ENCODE measurements around the gene CORO1C.

CORO1C gene

DNA sequence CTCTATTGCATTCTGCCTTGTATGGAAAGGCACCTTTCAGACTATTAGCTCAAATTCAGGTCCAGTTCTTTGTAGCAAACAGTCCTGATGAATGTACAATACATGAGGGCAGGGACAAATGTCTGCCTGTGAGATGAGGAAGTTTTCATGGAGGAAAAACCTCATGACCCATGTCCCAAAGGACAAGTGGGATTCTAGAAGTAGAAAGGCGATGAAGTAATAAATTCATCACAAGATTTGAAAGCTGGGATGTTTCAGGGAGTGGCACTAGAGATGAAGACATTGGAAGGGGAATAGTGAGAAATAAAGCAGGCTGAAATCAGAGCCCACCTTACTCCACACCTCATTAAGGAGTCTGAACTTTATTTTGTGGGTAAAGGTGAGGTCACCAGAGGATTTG is 4.2 kb downstream of the CORO1C start:
- Histone ChIP-seq H3K36me3 (ENCODE audit: control insufficient read depth in 2 of 2, insufficient read depth in 2 of 2, low read length in 2 of 2) (no peaks in the 10 kb centered on the region), H3K4me3 (ENCODE audit: low read length in 2 of 2) (no peak overlapping the region), H3K9me3 (ENCODE audit: control insufficient read depth in 2 of 2, low read length in 2 of 2) (no peaks in the 10 kb centered on the region), H3K27ac (ENCODE audit: low read depth in 2 of 2, low read length in 2 of 2) (no peak overlapping the region), H3K4me1 (ENCODE audit: control insufficient read depth in 2 of 2, insufficient read depth in 2 of 2, low read length in 2 of 2) (peaks cover 4 to 33% of the 10 kb centered on the region in 2 donors), H3K27me3 (ENCODE audit: control insufficient read depth in 2 of 2, insufficient read depth in 2 of 2, low read length in 2 of 2) (no peaks in the 10 kb centered on the region), H3K9ac (ENCODE audit: low read depth in 1 of 2, low read length in 2 of 2) (no peak overlapping the region)

DNA sequence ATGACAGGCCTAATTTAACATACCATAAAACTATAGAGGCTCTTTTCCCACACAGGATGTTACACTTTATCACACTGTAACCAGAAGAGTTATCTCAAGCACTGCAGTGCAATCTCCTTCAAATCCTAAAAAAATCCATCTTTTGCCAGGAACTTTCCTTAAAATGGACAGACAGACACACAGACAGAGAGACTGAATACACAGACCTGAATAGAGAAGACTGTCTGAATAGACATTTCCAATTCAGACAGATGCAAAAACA is 6.5 kb downstream of the CORO1C start:
- H3K4me1 ChIP-seq (ENCODE audit: control insufficient read depth in 2 of 2, insufficient read depth in 2 of 2, low read length in 2 of 2) = peaks cover 4 to 26% of the 10 kb centered on the region in 2 donors
- H3K27me3 ChIP-seq (ENCODE audit: control insufficient read depth in 2 of 2, insufficient read depth in 2 of 2, low read length in 2 of 2) = no peaks in the 10 kb centered on the region
- H3K36me3 ChIP-seq (ENCODE audit: control insufficient read depth in 2 of 2, insufficient read depth in 2 of 2, low read length in 2 of 2) = no peaks in the 10 kb centered on the region
- H3K9ac ChIP-seq (ENCODE audit: low read depth in 1 of 2, low read length in 2 of 2) = no peak overlapping the region
- H3K27ac ChIP-seq (ENCODE audit: low read depth in 2 of 2, low read length in 2 of 2) = peak overlapping the region in 1 of 2 donors; percentile 17
- H3K9me3 ChIP-seq (ENCODE audit: control insufficient read depth in 2 of 2, low read length in 2 of 2) = no peaks in the 10 kb centered on the region
- H3K4me3 ChIP-seq (ENCODE audit: low read length in 2 of 2) = no peak overlapping the region

DNA sequence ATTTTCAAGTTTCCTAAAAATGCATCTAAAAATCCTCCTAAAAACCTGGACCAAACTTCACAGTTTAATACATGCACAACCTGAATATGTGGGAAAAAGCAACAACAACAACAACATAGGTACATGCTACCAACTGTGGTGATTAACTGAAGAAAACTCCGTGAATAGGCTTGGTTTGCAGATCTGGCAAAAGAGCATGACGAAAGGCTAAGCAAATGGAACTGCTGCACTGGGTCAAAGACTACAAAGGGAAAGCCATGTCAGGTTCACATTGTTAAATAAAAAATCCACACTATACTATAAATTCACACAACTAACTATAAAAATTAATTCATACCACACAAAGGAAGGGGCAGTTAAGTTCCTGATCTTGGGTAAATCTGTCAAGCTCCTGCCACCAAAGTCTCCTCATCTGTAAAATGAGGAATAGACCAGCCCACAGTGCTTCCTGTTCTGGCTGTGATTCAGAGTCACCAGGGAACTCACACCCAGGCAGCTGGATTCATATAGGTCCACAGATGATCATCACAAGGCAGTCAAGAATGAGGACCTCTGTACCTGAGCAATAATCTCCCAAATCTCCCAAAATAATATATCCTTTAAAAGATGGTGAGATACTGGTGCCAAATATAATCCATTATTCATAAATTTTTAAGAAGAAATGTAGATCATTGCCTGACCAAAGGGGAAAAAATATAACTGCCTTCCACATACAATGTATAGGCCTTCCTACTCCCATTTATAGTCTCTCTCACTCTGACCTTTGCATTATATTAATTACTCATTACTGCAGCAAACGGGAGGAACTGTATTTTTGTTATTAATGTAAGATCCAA is 7.0 kb downstream of the CORO1C start:
- Histone ChIP-seq H3K27me3 (ENCODE audit: control insufficient read depth in 2 of 2, insufficient read depth in 2 of 2, low read length in 2 of 2) (no peaks in the 10 kb centered on the region), H3K4me3 (ENCODE audit: low read length in 2 of 2) (no peak overlapping the region), H3K36me3 (ENCODE audit: control insufficient read depth in 2 of 2, insufficient read depth in 2 of 2, low read length in 2 of 2) (no peaks in the 10 kb centered on the region), H3K4me1 (ENCODE audit: control insufficient read depth in 2 of 2, insufficient read depth in 2 of 2, low read length in 2 of 2) (peaks cover 4 to 21% of the 10 kb centered on the region in 2 donors), H3K27ac (ENCODE audit: low read depth in 2 of 2, low read length in 2 of 2) (peak overlapping the region in 1 of 2 donors; percentile 17), H3K9ac (ENCODE audit: low read depth in 1 of 2, low read length in 2 of 2) (no peak overlapping the region), H3K9me3 (ENCODE audit: control insufficient read depth in 2 of 2, low read length in 2 of 2) (no peaks in the 10 kb centered on the region)

DNA sequence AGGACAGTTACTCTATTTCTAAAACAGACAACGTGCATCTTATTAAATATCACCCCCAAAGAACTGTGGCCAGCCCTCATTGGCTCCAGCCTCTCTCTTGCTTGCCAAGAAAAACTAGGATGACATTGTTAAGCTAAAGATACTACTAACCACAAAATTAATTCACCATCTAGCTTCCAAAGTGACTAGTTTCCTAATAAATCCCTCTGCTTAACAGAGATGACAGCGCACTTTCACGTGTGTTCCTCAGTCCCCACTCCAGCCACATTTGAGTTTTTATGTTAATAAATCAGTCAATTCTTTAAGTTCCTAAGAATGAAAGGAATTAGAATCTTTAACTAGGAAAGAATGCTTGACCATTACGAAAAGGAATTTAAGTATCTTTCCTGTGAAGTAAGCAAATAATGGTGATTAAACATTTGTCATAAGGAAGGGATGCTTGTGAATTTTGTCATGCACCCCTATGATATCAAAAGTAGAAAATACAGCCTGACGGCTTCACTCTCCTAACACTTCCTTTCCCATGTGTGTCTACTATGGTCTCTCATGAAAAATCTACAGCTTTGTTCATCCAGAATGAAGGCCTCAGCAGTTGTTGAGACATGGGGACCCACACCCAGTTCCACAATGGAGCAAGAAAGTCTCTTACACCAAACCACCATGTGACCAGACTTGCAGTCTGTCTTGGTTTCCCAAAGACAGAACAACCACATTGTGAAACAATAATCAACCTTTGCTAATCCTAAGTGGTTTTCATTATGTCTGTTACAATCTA is 8.1 kb downstream of the CORO1C start:
- Histone ChIP-seq H3K27me3 (ENCODE audit: control insufficient read depth in 2 of 2, insufficient read depth in 2 of 2, low read length in 2 of 2) (no peaks in the 10 kb centered on the region), H3K9me3 (ENCODE audit: control insufficient read depth in 2 of 2, low read length in 2 of 2) (no peaks in the 10 kb centered on the region), H3K4me3 (ENCODE audit: low read length in 2 of 2) (no peak overlapping the region), H3K4me1 (ENCODE audit: control insufficient read depth in 2 of 2, insufficient read depth in 2 of 2, low read length in 2 of 2) (peaks cover 4 to 11% of the 10 kb centered on the region in 2 donors), H3K27ac (ENCODE audit: low read depth in 2 of 2, low read length in 2 of 2) (peak overlapping the region; percentile 29 to 63), H3K9ac (ENCODE audit: low read depth in 1 of 2, low read length in 2 of 2) (no peak overlapping the region), H3K36me3 (ENCODE audit: control insufficient read depth in 2 of 2, insufficient read depth in 2 of 2, low read length in 2 of 2) (no peaks in the 10 kb centered on the region)

DNA sequence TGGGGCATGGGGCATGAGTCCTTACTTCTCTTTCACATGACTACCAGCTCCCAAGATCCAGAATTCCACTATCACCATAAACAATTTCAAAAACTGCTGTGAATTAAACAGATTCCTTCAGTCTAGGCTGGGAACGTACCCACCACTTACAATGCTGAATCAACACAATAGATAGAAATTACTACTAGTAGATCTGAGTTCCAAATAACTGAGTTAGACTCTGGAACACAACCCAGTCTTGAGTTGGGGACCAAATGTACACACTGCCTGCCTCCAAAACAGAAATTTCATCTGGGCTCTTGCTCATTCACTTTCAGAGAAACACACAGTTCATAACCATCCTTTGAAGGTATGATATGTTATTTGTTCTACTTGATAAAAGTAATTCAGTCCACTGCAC is 8.9 kb downstream of the CORO1C start:
- H3K4me1 ChIP-seq (ENCODE audit: control insufficient read depth in 2 of 2, insufficient read depth in 2 of 2, low read length in 2 of 2) = peaks cover 4 to 11% of the 10 kb centered on the region in 2 donors
- H3K27ac ChIP-seq (ENCODE audit: low read depth in 2 of 2, low read length in 2 of 2) = peak overlapping the region in 1 of 2 donors; percentile 63
- no peaks in the 10 kb centered on the region for H3K9me3 ChIP-seq (ENCODE audit: control insufficient read depth in 2 of 2, low read length in 2 of 2)
- H3K4me3 ChIP-seq (ENCODE audit: low read length in 2 of 2) = no peak overlapping the region
- no peaks in the 10 kb centered on the region for H3K27me3 ChIP-seq (ENCODE audit: control insufficient read depth in 2 of 2, insufficient read depth in 2 of 2, low read length in 2 of 2)
- H3K36me3 ChIP-seq (ENCODE audit: control insufficient read depth in 2 of 2, insufficient read depth in 2 of 2, low read length in 2 of 2) = no peaks in the 10 kb centered on the region
- no peak overlapping the region for H3K9ac ChIP-seq (ENCODE audit: low read depth in 1 of 2, low read length in 2 of 2)

DNA sequence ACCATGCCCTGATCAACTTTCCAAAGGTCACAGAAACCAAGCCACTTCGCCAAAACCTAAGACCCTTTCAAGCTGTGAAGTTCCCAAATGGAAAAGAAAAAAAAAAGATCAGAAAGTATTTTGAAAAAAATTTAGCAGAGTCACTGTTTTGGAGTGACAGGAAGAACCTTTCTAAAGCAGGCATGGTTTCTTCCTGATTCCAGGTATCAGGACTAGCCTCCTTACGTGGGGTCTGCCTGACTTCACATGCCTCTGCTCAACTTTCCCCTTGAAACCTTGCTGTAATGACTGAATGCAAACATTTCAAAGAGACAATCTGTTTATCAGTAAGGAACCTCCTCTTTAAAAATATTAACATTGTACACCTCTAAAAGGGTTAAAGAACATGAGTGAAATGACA is 9.5 kb downstream of the CORO1C start:
- peaks cover 4 to 5% of the 10 kb centered on the region in 2 donors for H3K4me1 ChIP-seq (ENCODE audit: control insufficient read depth in 2 of 2, insufficient read depth in 2 of 2, low read length in 2 of 2)
- H3K27me3 ChIP-seq (ENCODE audit: control insufficient read depth in 2 of 2, insufficient read depth in 2 of 2, low read length in 2 of 2) = no peaks in the 10 kb centered on the region
- H3K9ac ChIP-seq (ENCODE audit: low read depth in 1 of 2, low read length in 2 of 2) = no peak overlapping the region
- H3K4me3 ChIP-seq (ENCODE audit: low read length in 2 of 2) = no peak overlapping the region
- no peaks in the 10 kb centered on the region for H3K9me3 ChIP-seq (ENCODE audit: control insufficient read depth in 2 of 2, low read length in 2 of 2)
- H3K36me3 ChIP-seq (ENCODE audit: control insufficient read depth in 2 of 2, insufficient read depth in 2 of 2, low read length in 2 of 2) = no peaks in the 10 kb centered on the region
- H3K27ac ChIP-seq (ENCODE audit: low read depth in 2 of 2, low read length in 2 of 2) = peak overlapping the region in 1 of 2 donors; percentile 63

DNA sequence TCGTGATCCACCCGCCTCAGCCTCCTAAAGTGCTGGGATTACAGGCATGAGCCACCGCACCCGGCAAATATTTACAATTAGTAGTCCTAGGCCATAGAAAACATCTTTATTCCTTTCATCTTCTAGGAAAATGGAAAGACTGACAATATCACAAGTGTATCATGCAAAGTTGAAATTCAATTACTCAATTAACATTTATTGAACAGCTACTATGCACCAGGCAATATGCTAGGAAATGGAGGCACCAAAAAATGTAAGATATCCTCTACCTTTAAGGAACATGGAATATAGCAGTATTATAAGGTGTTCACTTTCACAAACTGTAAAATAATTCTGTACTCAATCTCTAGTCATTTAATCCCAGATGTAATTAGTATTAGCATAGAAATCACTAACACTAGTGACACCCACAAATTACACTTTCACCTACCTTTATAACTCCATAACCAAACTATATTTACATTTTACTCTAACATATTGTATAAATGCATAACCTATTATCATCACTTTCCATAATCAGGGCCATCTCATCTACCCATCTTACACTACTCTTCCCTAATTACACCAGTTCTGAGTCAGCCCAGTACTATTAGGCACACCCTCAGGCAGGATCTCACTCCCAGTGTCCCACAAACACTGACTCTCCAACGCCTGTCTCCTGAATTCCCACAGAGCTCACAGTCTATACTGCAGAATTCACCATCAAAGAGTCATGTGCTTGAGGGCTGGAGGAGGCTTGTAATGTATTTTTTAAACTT is 10.4 kb downstream of the CORO1C start:
- no peak overlapping the region for H3K4me3 ChIP-seq (ENCODE audit: low read length in 2 of 2)
- H3K27ac ChIP-seq (ENCODE audit: low read depth in 2 of 2, low read length in 2 of 2) = peak overlapping the region in 1 of 2 donors; percentile 13
- H3K36me3 ChIP-seq (ENCODE audit: control insufficient read depth in 2 of 2, insufficient read depth in 2 of 2, low read length in 2 of 2) = no peaks in the 10 kb centered on the region
- no peaks in the 10 kb centered on the region for H3K27me3 ChIP-seq (ENCODE audit: control insufficient read depth in 2 of 2, insufficient read depth in 2 of 2, low read length in 2 of 2)
- H3K9ac ChIP-seq (ENCODE audit: low read depth in 1 of 2, low read length in 2 of 2) = no peak overlapping the region
- H3K4me1 ChIP-seq (ENCODE audit: control insufficient read depth in 2 of 2, insufficient read depth in 2 of 2, low read length in 2 of 2) = peaks cover 4 to 5% of the 10 kb centered on the region in 2 donors
- no peaks in the 10 kb centered on the region for H3K9me3 ChIP-seq (ENCODE audit: control insufficient read depth in 2 of 2, low read length in 2 of 2)

DNA sequence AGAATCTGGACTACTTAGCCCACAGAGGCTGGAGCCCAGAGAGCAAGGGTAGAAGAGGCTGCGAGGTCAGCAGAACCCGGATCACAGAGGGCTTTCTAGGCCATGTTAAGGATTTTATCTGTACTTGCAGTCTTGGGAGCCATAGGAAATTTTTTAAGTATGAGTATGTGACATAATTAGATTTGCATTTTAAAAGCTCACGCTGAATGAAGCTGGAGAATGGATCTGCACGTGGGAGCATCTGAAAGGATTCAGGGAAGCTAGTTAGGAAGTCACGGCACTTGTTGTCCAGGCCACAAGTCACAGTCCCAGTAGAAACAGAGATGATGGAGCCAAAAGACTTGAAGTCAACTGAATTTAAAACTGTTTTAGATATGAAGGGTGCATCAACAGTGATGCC is 14.1 kb downstream of the CORO1C start:
- no peak overlapping the region for H3K9ac ChIP-seq (ENCODE audit: low read depth in 1 of 2, low read length in 2 of 2)
- no peak overlapping the region for H3K4me3 ChIP-seq (ENCODE audit: low read length in 2 of 2)
- H3K9me3 ChIP-seq (ENCODE audit: control insufficient read depth in 2 of 2, low read length in 2 of 2) = no peaks in the 10 kb centered on the region
- H3K4me1 ChIP-seq (ENCODE audit: control insufficient read depth in 2 of 2, insufficient read depth in 2 of 2, low read length in 2 of 2) = peaks cover 5 to 8% of the 10 kb centered on the region in 2 donors
- no peaks in the 10 kb centered on the region for H3K27me3 ChIP-seq (ENCODE audit: control insufficient read depth in 2 of 2, insufficient read depth in 2 of 2, low read length in 2 of 2)
- no peaks in the 10 kb centered on the region for H3K36me3 ChIP-seq (ENCODE audit: control insufficient read depth in 2 of 2, insufficient read depth in 2 of 2, low read length in 2 of 2)
- H3K27ac ChIP-seq (ENCODE audit: low read depth in 2 of 2, low read length in 2 of 2) = no peak overlapping the region

DNA sequence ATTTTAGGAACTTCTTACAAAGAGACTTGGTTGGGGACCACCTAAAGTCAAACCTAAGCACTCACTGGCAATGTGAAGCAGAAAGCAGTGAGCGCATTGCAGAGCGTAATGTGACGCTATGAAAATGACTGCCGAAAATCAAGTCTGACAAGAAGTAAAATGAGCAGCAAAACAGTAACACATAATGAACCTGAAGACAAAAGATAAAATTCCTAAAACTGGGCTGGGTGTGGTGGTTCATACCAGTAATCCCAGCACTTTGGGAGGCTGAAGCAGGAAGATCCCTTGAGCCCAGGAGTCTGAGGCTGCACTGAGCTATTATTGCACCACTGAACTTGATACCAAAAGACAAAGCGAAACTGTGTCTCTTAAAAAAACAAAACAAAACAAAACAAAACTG is 16.5 kb downstream of the CORO1C start:
- H3K27ac ChIP-seq (ENCODE audit: low read depth in 2 of 2, low read length in 2 of 2) = peak overlapping the region in 1 of 2 donors; percentile 32
- no peaks in the 10 kb centered on the region for H3K9me3 ChIP-seq (ENCODE audit: control insufficient read depth in 2 of 2, low read length in 2 of 2)
- no peaks in the 10 kb centered on the region for H3K27me3 ChIP-seq (ENCODE audit: control insufficient read depth in 2 of 2, insufficient read depth in 2 of 2, low read length in 2 of 2)
- no peak overlapping the region for H3K4me3 ChIP-seq (ENCODE audit: low read length in 2 of 2)
- H3K4me1 ChIP-seq (ENCODE audit: control insufficient read depth in 2 of 2, insufficient read depth in 2 of 2, low read length in 2 of 2) = peaks cover 5 to 11% of the 10 kb centered on the region in 2 donors
- no peak overlapping the region for H3K9ac ChIP-seq (ENCODE audit: low read depth in 1 of 2, low read length in 2 of 2)
- H3K36me3 ChIP-seq (ENCODE audit: control insufficient read depth in 2 of 2, insufficient read depth in 2 of 2, low read length in 2 of 2) = no peaks in the 10 kb centered on the region

DNA sequence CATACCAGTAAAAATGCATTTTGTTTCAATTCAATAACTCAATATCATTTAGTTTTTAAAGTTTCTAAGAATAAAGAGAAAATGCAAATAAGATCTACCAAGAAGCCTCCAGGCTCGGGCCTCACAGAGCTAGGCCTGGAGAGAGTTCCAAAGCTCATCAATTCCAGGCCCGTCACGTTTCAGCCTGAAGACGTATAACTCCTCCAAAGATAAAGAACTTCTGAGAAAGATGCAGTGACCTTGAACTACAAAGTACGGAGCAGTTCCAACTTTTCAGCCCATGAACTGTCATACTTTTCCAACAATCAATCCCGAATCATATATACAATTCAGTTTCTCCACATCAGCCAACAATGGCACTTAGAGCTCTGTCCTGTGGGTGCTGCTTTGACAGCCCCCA is 17.8 kb downstream of the CORO1C start:
- Histone ChIP-seq H3K4me3 (ENCODE audit: low read length in 2 of 2) (no peak overlapping the region), H3K27ac (ENCODE audit: low read depth in 2 of 2, low read length in 2 of 2) (no peak overlapping the region), H3K9me3 (ENCODE audit: control insufficient read depth in 2 of 2, low read length in 2 of 2) (no peaks in the 10 kb centered on the region), H3K4me1 (ENCODE audit: control insufficient read depth in 2 of 2, insufficient read depth in 2 of 2, low read length in 2 of 2) (peaks cover 5 to 11% of the 10 kb centered on the region in 2 donors), H3K27me3 (ENCODE audit: control insufficient read depth in 2 of 2, insufficient read depth in 2 of 2, low read length in 2 of 2) (no peaks in the 10 kb centered on the region), H3K36me3 (ENCODE audit: control insufficient read depth in 2 of 2, insufficient read depth in 2 of 2, low read length in 2 of 2) (no peaks in the 10 kb centered on the region), H3K9ac (ENCODE audit: low read depth in 1 of 2, low read length in 2 of 2) (no peak overlapping the region)
